HG03342 (cell line): Measurements from ENCODE around the gene AP1M1.

Source experiments
- ATAC-seq: cut with Tn5 transposase; IDR thresholded peaks from one replicate; pipeline ENCODE4 v1.9.1; 2021; ENCODE audit warnings: mild to moderate bottlenecking, moderate library complexity; ENCODE audit not compliant: unreplicated experiment

The AP1M1 gene

DNA sequence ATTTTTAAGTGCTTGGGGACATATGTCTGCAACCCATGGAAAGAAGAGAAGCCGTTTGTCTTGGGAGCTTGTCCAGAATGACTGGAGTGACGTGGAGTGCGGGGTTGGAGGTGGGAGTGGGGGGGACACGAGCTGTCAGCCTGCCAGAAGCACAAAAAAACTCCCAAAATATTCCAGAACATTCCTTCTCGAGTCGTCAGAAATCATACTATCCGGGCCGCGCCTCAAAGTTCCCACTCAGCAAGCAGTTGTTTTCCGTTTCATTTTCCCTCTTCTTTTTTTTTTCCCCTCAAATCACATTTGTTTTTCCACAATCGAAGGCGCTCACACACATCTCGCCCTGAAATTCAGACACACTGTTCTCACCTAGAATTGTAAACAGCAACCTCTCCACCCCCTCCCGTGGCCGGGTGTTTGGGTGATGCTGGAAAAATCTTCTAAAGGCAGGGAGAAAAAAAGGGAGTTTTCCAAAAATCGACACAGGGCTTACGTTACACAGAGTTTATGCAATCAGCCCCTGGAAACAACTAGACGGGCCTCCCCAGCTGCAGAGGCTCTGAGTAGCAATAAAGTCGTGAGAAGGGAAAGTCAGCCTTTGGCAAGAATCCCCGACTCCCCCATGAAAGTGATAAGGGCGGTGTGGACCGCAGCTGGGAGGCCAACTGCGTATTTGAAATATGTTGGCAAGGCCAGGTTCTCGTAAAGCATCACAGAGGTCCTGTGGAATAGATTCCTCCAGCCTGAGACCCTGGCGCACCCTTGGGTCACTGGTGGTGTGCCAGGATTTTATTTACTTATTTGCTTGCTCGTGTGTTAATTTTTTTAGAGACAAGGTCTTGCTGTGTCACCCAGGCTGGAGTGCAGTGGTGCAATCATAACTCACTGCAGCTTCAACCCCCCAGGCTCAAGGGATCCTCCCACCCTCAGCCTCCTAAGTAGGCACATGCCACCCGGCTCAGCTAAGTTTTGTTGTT, 95.7 kb downstream of the AP1M1 start:
- no peak for ATAC-seq

DNA sequence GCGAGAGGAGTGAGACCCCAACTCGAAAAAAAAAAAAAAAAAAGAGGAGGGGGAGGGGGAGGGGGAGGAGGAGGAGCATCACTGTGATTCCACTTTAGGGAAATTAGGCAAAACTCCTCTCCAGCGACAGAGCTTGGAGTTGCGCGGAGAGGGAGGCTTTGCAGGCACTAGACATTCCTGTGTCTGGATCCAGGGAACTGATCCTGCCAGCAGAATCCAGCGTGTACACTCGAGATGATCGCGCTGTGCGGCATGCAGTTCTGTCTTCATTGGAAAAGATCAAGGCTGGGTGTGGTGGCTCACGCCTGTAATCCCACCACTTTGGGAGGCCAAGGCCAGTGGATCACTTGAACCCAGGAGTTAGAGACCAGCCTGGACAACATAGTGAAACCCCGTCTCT, 97.3 kb downstream of the AP1M1 start:
- no peak for ATAC-seq
